Activated effector memory CD4-positive, alpha-beta T cell treated with anti-CD3 and anti-CD28 coated beads, Interleukin-2, amount 50 U/mL, for 16 hours (primary cell): Measurements from ENCODE around the gene LAMTOR5.
A peak's percentile ranks its signal among the peaks of the same experiment; 100 is the strongest.
"Not testable (repeated sequence)": the region's sequence is repeated elsewhere in the genome, so short reads cannot be mapped to it uniquely, and the experiment has no call there.

Source experiments
- DNase-seq: peaks from one replicate; pipeline ENCODE4 v3.0.0-alpha.2; 2020

Gene LAMTOR5

DNA sequence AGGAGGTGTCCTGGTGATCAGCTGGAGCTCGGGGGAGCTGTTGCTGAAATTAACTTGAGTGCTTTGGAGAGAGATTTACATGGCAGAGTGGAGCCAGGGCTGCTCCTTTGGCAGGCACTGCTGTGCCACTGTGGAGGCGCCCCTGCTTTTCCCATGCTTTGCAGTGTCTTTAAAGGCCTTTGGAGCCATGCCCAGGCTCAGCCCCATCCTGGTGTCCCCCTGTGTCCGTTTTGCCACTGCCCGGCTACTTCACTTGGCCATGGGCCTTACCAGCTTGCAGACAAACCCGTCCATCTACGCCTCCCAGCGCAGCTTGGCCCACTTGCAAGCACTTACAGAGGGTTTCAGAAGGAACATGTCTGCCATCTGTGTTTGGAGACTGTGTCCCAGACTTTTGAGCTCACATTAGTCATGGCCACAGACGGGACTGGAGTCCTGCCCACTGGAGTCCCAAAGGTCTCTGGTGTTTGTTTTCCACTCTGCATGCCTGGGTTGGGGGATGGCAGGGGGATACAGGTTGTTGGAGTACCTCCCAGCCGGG, 18.2 kb upstream of the LAMTOR5 start:
- no peak for DNase-seq

DNA sequence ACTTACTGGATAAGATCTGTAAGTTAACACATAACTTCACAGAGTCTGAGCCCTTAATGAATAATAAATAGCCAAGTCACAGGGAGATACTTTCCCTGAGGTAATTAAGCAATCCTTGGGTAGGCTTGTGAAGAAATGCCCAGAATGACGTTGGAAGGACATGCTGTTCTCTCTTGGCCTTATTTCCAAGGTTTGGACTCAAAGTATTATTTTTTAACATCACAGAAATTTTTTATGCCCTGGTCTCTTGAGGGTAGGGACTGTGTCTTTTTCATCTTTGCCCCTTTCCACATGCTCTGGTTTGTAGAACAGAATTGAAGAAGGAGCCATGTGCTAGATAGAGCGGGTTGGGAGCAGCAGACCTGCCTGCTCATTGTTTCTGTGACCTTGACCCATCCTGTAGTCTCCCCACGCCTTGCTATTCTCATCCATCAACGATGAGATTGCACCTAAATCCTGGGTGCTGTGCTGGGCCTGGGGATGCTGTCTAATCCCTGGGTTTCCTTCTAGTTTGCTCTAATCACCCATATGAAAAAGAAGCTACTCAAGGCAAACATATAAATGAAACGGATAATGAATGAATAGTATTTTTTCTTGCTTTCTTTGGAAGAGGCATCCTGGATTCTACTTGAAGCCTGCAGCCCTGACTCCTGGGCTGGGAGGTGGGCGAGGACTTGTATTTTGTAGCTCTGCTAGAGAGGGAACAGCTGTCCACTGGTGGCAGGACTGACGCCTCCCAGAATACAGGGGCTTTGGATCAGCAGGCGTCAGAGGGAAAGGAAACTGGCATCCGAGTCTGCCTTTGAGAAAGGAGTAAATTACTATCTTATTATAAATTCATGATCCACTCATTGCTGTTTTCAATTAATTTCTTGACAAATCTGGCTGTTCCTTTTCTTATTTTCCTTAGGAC, 17.5 kb upstream of the LAMTOR5 start:
- DNase-seq = no peak

DNA sequence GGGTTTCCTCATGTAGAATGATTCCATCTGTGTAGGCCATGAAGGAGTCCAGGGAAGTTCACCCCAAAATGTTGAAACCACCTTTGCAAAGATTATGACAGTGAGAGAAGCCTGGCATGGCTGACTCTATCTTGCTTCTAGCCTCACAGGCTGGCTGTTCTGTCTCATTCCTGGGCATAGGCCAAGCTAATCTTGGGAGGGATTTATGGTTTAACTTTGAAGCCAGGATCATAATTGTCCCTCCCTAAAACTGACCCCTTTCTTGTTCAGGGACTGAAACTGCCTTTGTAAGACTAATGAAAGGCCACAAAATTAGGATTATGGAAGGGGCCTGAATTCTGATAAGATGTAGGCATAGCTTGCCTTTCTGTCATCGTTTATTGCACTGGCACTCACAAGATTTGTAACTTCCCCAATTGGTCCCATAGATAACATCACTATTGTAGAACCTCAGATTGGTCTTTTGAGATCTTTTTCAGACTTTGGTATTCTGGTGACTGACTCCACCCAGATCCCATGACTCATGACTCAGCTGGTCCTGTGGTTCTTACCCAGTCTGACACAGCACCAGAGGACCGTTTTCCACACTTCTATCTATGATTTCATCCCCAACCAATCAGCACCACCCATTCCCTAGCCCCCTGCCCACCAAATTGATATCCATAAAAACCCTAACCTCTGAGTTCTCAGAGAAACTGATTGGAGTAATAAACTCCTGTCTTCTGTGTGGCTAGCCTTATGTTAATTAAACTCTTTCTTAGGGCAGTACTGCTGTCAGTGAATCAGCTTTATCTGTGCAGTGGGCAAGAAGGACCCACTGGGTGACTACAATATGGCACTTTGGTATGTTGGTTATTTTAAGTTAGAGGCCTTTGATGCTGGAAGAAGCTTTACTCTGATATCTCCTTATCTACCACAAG, 13.6 kb upstream of the LAMTOR5 start:
- DNase-seq = peak; percentile 60

DNA sequence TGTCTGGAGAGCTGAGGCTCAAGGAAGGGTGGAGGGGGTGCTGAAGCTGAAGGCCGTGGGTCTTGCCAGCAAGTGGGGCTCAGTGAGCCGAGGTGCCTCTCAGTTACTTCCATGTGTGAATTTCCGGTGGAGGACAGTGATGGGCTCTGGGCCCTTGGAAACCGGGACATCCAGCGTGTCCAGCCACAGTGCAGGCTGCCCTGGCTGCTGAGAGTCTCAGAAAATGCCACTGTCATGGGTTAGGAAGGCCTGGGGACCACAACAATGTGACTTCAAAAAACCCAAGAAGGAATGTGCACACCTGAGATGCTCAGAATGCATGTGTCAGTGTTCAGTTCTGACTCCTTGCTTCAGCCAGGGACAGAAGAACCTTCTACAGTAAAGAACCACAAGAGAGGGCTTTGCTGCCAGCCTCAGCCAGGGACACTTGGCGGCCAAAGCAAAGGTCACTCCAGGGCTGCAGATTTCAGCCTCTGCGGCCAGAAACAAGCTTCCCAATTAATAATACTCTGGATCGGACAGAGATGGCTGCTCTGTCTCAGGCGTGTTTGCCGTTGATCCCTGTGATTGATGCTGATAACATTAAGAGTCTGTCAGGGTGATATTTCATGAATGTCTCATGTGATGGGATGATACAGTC, 12.6 kb upstream of the LAMTOR5 start:
- peak; percentile 17 for DNase-seq

DNA sequence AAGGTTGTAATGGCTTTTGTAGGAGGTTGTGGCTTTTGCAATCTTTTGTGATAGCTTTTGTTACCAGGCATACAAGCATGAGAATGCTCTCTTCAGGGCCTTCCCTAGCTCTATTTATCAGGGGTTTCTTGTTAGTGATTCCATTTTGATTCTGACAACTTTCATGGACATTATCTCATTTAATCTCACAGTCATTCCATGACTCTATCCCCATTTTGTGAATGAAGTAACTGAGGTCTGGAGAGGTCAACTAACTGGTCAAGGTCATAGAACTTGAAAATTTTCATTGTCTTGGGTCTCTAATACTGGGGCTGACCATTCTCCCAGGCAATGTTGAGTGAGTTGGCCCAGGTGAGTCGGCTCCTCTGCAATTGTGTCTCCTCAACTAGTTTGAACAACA, 11.2 kb upstream of the LAMTOR5 start:
- DNase-seq = no peak

DNA sequence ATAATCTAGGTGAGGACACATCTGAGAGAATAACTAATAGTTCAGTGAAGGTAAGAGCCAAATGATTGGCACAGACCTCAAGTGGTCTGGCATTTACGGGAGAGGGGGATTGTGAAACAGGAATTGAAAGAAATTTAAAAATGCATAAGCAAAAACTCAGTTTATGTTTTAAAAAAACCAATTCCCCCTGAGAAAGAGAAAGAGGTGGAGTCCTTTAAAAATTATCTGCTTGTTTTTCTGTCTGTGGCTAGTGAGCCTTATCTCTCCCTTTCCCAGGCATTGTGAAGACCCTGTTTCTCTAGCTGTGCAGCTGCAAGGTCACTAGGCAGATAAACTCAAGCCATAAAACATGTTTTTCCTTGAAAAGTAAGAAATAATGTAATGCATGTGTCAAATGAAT, 5.6 kb upstream of the LAMTOR5 start:
- not testable (repeated sequence) for DNase-seq

DNA sequence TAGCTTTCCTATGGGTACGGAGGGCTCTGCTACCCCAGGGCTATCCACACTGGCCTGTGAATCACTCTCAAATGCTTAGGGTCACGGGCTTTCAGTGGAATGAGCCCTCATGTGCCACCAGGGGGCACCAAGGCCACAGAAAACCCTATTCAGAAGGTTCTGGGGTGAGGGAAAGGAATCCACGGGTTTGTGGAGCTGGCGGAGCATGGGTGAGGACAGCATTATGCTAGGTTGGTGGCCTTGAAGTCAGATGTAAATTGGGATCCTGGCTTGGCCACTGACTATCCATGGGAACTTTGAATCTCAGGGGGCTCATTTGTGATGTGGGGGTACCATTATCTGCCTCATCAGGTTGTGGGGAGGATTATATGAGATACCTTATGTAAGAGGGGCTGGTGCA, 5.1 kb upstream of the LAMTOR5 start:
- DNase-seq = peak; percentile 87

DNA sequence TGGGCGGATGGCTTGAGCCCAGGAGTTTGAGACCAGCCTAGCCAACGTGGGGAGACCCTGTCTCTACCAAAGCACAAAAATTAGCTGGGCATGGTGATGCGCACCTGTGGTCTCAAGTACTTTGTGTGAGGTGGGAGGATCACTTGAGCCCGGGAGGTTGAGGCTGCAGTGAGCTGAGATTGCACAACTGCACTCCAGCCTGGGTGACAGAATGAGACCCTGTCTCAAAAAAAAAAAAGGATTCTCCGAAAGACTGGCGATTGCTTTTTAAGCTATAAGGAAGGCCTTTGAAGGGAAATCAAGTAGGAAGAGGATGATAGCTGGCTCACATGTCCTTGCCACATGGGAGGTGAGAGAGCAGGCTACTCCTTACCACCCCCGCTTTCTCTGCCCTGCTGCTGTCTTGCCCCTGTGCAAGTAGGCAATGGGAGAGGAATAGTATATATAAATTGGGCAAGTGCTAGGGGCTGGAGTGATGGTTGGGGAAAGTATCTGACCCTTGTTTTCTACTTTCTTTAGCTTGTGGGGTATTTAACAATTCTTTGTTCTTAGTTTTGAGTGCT, 3.8 kb upstream of the LAMTOR5 start:
- DNase-seq = no peak

DNA sequence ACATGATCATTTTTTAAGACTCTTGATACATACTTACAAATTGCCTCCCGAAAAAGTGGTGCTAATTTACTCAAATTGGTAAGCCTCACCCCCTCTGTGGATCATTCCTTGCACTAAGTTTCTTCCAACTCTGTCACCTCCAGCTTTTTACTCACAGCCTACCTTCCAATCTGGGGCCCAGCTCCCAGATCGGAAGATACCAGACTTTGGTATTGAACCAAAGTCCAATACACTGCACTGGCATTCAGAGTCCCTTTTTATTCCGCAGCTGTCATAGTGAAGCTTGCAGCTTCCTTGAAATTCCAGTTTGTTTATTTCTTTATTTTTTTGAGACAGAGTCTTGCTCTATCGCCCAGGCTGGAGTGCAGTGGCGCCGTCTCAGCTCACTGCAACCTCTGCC, 1.8 kb upstream of the LAMTOR5 start:
- DNase-seq = no peak

DNA sequence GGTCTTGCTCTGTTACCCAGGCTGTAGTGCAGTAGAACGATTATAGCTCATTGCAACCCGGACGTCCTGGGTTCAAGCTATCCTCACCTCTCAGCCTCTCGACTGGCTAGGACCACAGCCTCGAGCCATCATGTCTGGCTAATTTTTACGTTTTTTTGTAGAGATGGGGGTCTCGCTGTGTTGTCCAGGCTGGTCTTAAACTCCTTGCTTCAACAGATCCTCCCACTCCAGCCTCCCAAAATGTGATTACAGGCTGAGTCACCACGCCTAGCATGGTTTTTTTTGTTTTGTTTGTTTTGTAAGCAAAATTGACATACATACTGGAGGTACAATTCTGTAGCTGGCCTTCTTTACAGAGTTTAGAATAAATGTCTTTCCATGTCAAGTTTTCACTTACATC, 994 bp upstream of the LAMTOR5 start:
- DNase-seq = no peak

DNA sequence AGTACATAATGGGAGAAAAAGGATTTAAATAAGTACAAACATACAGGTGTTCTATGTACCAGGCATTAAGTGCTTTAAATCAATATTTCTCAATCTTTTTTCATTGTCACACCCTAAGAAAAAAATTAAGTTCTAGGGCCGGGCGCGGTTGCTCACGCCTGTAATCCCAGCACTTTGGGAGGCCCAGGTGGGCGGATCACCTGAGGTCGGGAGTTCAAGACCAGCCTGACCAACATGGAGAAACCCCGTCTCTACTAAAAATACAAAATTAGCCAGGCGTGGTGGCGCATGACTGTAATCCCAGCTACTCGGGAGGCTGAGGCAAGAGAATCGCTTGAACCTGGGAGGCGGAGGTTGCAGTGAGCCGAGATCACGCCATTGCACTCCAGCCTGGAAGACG, 1.1 kb downstream of the LAMTOR5 start:
- DNase-seq = not testable (repeated sequence)

DNA sequence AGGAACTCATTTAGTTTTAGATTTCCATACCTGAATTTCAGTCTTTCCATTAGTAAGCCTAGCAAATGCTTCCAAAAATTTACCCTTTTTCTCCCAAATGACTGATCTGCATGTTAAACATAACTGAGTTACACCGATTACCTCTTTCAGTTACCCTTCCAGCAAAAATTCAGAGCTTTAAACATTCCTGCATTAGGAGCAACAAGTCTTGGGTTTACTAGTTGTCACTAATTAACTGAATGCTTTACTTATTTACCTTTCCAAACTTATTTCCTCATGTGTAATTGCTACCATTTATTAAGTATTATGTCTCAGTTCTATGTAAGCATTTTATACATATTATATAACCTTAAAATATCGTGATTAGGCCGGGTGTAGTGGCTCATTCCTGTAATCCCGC, 3.1 kb downstream of the LAMTOR5 start:
- DNase-seq = no peak

DNA sequence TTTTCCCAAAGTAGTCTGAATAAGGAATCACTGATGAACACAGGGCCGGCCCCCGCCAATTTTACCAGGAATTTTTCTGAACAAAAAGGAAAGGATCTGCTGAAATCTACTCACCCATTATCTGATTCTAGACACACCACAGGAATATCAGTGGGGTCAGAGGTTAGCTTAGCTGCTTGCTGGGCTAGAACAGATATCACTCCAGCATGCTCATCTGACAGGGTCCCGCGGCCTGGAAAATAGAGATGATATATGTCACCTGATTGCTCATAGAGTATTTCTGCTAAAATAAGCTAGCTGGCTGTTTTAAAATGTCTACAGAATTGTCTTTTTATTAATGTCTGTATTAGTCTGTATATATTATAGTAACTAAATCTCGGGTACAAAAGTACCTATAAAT, 3.7 kb downstream of the LAMTOR5 start:
- no peak for DNase-seq

DNA sequence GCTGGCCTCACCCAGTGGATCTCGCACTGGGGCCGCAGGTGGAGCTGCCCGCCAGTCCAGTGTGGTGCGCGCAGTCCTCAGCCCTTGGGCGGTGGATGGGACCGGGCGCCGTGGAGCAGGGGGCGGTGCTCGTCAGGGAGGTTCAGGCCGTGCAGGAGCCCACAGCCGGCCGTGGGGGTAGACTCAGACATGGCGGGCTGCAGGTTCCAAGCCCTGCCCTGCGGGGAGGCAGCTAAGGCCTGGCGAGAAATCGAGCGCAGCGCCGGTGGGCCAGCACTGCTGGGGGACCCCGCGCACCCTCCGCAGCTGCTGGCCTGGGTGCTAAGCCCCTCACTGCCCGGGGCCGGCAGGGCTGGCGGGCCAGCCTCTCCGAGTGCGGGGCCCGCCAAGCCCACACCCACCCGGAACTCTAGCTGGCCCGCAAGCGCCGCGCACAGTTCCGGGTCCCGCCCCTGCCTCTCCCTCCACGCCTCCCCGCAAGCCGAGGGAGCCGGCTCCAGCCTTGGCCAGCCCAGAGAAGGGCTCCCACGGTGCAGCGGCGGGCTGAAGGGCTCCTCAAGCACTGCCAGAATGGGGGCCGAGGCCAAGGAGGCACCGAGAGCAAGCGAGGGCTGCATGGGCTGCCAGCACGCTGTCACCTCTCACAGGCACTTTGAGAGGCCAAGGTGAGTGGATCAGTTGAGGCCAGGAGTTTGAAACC, 11.1 kb downstream of the LAMTOR5 start:
- DNase-seq = not testable (repeated sequence)

DNA sequence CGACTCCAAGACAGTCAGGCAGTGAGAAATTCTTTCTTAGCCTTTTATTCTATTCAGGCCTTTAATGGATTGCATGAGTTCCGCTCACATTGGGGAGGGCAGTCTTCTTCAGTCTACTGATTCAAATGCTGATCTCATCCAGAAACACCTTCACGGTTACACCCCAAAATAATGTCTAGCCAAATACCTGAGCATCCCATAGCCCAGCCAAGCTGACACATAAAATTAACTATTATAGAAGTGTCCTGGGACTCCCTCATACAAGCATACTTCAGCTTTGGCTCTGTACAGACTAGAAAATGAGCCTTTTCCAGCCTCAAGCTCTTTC, 13.0 kb downstream of the LAMTOR5 start:
- no peak for DNase-seq

DNA sequence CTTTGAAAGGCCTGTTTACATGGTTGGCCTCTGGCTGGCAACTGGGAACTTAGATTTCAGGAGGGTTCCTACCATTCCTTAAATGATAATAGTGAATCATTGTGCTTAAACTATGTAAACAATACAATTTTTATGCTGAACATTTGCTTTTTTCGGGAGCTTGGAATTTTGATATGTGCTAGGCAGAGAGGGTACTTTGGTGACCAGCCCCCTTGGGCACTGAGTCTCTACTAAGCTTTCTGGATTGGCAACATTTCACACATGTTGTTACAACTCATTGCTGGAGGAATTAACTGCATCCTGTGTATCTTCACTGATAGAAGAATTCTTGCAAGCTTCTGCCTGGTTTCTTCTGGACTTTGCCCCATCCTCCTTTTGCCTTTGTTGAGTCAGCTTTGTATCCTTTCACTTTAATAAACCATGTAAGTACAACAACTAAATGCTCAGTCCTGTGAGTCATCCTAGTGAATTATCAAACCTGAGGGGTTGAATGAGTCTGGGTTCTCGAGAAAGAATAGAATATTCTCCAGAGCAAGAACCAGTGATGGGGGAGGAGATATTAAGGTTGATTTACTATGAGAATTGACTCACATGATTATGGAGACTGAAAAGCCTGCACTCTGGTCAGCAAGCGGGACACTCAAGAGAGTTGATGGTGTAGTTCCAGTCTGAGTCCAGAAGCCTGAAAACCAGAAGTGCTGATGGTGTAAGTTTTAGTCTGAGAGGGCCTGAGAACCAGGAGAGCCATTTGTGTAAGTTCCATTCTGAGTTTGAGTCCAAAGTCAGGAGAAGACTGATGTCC, 13.6 kb downstream of the LAMTOR5 start:
- no peak for DNase-seq

DNA sequence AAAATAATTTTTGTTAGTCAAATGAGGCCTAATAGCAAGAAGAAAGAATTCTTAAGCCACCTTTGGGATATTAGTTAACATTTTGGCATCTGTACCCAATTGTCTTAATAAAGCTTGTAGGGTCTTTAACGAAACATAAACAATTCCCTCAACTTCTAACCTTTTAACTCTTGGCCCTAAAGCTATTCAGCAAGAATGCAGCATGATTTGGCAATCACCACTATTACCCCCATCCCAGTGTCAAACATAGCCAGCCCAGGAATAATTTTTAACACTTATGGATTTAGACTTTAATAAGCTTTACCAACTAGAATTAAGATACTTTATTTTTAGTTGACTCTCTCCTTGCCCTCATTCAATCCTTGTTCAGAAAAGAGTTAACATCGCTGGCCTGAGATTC, 14.2 kb downstream of the LAMTOR5 start:
- no peak for DNase-seq

DNA sequence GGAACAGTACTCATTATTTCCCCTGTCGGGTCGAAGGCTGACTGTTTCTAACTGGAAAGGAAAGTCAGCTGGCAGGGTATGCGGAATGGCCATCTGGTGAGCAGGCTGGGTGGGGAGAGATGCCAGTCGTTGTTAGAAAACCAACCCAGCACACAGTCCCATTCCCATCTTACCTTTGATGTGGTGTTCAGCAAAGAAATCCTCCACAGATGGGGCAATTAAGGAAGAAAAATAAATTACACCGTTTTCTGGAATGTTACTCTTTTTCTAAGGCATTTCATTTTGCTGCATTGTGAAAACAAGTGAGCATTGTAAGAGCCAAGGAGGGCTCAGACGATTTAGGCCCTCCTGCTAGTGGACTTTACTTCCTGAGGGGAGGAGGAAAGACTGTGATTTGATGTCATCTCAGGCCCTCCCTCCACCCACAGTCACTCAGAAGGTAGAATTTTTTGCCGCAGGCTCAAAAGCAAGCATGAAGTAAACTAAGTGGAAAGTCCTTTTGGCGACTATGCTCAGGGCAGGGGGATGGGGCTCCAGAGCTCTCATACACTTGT, 16.7 kb downstream of the LAMTOR5 start, which contains the start of gene SLC16A4:
SLC16A4 (minus strand) TSS at position 335 of the 554 bp plus-strand sequence. CDS start 1,703 bp downstream, outside the sequence.
- DNase-seq = no peak

DNA sequence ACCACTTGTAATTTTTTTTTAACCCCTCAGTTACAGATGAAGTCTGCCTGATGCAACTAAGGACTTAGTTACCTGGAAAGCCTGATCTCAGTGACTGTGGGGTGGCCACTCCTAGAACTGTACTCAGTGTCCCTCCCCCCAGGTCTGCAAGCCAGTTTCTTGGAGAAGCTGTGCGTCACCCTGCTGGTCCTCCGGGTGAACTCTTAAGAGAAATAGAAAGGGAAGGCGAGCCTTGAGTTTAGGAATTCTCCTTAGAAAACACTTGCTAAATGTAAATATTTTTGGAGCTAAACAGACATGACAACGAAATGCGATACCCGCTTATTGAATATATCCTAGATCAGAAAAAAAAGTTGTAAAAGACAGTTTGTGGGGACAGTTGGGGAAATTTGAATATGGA, 17.4 kb downstream of the LAMTOR5 start:
- no peak for DNase-seq

DNA sequence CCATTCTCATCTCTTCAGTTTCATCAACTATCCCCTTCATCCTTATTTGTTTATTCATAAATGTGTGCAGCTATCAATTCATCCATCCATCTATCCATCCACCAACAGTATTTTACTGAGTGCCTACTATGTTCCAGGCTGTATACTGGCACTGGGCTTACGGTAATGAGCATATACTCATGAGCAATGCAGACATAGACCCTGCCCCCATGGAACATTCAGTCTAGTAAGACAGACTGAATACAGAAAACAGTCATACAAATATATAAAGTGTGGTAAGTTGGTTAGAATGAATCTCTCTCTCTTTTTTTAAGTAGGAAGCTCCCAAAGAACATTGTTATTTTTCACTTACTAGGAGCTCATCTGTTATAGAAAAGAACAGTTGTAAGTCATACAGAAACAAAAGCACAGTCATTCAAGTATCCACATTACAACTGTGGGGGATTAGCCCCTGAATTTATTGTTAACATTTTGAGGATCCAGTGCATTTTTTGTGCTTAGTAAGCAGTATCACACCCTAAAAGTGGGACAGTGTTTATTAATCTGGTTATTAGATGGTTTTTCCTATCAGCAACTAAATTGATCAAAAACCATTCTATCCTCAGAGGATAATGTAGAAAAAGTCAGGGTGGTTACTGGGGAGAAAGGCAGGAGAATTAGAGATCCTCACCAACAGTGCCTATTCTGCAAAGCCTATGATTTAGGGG, 20.3 kb downstream of the LAMTOR5 start:
- DNase-seq = no peak
